ENCODE measurements around the gene LRRC51.
A peak's percentile ranks its signal among the peaks of the same experiment; 100 is the strongest.

LRRC51 gene

DNA sequence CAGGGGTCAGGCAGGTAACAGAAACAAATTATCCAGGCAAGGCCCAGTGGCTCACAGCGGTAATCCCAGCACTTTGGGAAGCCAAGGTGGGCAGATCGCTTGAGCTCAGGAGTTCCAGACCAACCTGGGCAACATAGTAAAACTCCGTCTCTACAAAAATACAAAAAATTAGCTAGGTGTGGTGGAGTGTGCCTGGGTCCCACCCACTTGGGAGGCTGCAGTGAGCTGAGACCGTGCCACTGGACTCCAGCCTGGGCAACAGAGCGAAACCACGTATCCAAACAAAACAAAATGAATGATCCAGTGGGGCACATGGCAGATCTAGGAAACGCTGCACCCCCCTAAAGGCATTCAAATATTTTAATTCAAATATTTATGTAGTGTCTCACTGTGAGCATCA, 10.2 kb upstream of the LRRC51 start:
- no peak for DNase-seq

DNA sequence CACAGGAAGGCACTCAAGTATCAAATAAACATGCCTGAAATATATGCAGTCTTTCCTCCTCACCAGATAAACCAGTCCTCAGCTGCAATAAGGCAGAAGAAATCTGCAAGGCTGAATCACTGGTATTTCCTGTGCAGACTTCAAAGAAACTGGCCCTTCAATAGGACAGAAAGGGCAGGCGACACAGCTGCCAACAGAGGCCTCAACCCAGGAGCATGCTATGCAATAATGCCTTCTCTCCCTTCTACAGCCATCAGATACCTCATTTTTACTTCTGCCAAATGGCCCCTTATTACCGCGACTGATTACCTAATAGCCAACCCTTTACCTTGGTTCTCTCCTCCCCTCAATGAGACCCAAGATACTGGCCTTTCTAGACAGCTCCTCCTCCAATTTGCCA, 8.3 kb upstream of the LRRC51 start:
- DNase-seq = peak; percentile 11

DNA sequence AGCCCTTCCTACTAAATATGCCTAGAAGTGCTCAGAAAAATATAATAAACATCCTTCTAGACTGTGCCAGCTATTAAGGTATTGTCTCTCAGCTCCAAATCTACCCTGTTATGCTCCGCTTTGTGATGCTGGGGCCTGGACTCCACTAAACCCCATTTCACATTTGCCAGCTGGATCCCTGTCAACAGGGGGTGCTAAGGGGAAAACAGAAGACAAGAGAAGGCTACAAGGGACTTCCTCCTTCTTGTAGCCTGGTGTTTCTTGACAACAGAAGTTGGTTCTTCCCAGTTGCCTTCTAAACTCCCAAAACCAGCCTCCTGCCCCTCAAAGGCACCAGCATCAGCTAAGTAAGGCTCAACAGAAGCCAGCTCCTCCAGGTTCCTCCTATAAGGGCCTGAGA, 5.5 kb upstream of the LRRC51 start:
- DNase-seq = no peak

DNA sequence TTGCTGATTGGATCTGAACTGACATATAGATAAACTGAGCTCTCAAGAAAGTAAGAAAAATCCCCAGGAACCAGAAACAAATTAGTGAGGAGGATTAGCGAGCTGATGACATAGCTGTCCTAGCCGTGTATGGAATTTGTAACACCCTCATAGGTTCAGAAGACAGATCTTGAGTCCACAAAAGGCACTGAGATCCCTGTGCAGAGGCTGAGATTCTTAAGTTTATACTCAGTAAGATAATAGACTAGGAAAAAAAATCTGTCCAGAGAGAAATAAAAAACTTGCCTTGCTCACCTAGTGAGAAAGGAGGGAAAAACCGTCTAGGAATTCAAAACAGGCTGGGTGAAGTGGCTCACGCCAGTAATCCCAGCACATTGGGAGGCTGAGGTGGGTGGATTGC, 4.9 kb upstream of the LRRC51 start:
- DNase-seq = no peak

DNA sequence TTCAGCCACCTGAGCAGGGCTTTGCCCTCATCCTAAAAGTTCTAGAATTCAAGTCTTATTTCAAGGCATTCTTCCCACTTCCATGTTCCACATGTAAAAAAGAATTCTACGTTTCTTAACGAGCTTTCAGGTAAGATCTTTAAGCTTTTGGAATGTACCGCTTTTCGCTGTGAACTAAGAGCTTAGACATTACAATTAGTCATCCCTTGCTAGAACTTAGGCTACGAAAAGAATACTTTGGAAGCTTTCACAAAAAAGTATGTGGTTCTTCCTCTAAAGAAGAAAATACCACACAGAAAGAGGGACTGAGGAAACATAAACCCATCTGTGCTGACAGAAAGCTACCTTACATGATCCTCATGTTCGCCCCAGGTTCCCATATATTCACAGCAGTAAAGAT, 2.2 kb upstream of the LRRC51 start:
- no peak for DNase-seq

DNA sequence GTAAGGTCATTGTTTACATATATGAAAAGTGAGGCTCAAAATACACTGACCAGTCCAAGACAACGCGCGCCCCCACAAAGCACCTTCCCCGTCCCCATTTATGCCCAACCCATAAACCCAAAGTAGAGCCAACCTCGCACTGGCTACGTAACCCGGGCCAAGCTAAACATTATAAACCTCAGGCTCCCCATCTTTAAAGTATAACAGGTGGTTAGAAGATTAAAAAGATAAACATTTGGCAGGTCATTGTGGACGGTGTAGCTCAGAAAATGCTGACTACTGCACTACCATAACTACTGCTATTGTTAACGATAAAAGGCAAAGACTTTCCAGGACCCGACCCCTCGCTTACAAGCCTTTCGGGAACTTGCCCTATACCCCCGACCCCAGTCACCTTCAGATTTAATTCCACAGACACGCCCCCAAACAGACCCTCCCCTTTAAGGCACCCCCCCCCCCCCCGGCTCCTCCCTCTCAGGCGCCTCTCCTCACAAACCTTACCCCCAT, 778 bp upstream of the LRRC51 start:
- DNase-seq = no peak

DNA sequence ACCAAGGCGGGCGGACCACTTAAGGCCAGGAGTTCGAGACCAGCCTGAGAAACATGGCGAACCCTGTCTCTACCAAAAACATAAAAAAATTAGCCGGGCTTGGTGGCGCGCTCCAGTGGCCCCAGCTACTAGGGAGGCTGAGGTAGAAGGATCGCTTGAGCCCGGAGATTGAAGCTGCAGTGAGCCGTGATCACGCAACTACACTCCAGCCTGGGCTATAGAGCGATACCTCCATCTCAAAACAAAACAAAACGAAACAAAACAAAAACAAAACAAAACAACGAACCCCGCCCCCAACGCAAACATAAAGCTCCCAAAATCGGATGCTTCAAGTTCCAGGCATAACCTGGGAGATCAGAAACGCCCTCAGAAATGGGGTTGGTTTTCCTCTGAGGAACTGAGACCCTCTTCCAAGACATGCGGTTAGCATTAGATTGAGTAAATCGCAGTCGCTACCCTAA, 564 bp downstream of the LRRC51 start:
- no peak for DNase-seq

DNA sequence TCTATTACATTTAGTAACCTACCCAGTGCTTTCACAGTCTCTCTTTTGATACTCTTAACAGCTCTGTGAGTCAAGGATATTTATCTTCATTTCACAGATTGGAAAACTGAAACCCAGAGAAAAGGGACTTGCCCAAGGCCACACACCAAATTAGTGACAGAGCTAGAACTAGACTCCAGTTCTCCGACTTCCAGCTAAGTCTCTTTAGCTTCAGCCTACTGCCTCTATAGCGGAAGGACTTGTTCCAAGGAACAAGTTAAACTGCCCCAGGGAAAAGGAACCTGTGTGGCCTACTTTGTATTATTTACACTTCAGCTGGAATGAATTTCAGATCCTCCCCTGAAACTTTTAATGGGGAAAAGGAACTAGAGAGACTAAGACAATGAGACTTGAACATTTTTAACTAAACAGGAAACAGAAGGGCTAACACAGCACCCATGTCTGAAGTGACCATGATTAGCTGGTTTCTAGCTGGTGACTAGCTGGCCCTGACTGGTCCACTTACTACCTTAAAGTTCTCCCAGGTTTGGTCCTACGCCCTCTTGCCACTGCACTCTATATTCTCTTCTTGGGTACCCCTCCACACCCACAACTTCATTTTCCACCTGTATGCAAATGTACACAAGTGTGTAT, 1.3 kb downstream of the LRRC51 start:
- DNase-seq = no peak

DNA sequence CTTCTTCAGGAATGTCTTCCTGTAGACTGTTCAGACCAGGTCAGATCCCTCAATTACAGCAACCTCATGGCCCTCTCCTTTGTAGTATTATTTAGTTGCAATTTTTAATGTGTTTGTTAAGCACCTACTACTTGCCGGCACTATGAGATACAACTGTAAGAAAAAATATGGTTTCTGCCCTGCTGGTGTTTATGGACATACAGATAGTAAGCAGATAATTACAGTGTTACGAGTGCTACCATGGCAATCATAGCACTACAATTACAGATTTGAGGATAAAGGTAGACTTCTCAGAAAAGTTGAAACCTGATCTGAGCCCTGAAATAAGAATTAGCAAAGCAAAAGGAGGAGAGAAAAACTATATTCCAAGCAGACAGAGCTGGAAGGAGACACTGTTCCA, 2.8 kb downstream of the LRRC51 start:
- DNase-seq = no peak

DNA sequence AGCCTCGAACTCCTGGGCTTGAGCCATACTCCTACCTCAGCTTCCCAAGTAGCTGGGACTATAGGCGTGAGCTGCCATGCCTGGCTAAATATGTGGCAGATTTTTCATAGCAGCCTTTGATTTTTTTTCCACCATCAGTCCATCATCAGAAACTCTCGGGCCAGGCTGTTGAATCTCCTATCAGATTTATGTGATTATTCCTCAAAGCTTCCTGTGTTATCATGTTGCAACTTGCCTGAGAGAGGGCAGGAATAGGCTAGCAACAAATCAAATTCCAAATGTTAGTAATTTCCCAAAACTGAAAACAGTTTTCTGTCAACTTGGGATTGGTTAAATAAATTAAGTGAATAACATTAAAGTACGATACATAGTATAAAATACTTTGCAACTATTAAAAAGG, 3.4 kb downstream of the LRRC51 start:
- no peak for DNase-seq

DNA sequence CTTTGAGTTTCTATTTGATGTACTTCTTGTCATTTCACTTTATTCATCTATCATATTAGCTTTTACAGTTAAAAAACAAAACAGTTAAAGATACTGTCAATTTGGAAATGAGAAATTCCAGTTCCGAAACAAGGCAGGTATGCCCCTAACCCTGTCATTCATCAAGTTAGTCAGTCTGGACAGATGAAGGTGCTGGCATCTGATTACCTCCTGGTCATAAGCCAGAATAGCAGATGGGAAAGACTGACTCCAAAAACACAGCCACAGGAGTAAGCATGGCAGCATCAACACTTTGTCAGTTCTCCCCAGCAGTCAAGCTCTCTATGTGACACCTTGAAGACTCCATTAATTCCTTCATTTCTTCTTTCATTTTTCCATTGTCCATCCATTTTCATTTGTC, 4.3 kb downstream of the LRRC51 start:
- no peak for DNase-seq

DNA sequence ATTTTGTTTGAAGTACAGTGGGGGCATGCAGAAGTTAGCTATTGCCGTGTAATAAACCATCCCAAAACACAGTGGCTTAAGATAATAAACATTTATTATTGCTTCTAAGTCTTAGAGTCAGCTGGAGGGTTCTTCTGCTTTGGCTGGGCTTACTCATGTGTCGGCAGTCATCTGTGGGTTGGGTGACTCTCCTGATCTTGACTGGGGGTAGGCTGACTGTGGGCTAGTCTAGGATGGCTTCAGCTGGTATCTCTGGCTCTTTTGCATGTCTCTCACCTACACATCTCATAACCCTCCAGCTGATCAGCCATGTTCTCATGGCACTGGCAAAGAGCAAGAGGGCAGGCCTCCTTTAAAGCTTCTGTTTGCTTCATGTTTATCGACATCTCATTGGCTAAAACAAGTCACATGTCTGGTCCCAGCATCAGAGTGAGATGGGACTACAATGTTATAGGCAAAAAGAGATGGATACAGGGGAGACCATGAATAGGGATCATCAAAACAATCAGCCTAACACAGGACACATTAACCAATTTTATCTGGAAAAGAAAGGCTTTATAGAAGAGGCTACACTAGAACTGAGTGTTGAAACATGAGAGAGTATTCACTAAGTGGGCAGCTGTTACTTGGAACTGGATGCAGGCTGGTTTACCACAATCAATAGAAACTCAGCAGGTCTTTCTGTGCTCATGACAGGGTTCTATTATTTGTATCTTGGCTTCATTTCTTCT, 5.1 kb downstream of the LRRC51 start:
- no peak for DNase-seq

DNA sequence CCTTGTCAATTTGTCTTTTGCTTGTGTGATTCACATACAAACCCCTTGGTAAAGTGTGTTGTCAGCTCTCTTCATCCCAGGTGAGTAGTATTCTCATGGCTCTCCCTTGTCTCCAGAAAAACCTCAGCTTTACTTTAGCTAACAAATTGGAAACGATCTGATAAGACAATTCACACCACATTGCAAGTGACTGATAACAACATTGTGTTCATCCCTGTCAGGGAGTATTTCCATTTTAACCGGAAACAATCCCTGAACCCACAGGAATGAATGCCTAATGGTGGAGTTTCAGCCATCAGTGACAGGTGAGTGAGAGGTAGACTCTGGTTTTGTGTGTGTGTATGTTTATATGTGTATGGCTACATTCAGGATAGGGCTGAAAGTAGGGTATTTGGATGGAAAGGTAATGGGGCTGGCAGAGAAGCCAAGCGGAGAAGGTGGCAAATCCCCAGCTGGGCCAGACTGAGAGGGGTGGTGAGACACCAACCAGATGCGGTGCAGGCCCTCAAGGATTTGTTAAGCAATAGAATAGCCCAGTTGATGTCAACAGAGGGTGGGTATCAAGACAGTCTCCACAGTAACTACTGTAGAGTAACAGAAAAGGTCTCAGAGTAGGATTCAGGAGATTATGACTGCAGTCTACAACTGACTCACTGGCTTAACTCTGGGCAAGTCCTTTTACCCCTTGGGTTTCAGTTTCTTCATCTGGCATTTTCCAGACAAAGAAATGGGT, 7.6 kb downstream of the LRRC51 start:
- DNase-seq = no peak

DNA sequence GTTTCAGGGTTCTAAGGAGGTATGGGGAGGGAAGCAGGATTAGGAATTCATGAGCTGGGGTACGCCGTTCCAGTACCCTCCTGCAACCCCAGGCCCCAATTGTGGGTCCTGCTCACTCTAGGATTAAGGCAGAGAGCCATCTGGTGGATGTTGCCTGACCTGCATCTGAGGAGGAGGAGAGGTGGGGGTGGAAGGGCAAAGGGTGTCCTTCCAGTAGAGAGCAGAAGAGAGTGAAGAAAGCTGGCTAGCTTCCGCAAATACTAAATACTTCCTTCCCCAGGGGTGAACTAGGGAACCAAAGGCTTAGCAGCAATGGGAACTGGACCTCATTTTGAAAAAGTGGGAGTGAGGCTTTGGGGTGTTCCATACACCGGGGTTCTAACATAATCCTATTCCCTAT, 10.6 kb downstream of the LRRC51 start:
- DNase-seq = no peak

DNA sequence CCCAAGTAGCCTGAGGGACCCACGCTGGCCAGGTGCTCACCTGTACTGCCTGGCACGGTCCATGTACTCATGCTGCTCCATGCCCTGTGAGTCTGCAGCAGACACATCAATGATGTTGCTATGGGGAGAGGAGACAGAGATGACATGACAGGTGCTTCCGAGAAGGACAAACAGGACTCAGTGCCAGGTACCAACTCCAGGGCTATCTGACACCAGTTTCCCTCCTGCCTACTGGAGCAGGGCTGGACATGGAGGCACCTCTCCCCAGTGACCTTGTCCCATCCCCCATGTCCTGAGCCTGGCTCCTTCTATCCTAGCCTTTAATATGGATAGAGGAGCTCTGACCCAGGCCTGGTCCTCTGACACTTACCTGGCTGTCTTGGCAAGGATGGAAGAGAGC, 18.1 kb downstream of the LRRC51 start:
- DNase-seq = no peak

DNA sequence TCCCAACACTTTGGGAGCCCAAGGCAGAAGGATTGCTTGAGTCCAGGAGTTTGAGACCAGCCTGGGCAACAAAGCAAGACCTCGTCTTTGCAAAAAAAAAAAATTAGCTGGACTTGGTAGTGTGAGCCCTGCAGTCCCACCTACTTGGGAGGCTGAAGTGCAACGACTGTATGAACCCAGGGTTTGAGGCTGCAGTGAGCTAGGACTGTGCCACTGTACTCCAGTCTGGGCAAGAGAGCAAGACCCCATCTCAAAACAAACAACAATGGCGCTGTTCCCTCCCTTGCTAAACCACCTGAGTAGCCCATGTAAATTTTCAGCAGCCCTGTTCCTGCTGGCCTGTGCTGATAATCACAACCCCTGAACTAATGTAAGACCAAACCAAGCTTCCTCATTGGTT, 19.4 kb downstream of the LRRC51 start:
- DNase-seq = no peak

DNA sequence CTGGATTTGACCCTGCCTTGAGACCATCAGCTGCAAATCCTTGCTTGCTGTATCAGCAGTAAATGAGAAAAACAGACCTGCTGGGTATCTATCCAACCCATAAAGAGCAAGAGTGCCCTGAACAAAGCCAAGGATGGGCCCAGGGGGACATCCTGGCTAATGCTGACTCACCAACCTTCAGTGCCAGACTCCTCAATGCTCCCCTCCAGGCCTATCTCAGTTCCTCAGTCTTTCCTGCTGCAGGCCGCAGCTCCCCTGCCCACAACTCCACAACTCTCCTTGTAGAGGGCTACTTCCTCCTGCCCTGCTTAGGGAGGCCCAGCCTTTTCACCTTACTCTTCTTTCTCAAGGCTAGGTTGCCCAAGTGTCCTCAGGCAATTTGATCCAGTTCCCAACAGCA, 19.8 kb downstream of the LRRC51 start:
- DNase-seq = no peak

DNA sequence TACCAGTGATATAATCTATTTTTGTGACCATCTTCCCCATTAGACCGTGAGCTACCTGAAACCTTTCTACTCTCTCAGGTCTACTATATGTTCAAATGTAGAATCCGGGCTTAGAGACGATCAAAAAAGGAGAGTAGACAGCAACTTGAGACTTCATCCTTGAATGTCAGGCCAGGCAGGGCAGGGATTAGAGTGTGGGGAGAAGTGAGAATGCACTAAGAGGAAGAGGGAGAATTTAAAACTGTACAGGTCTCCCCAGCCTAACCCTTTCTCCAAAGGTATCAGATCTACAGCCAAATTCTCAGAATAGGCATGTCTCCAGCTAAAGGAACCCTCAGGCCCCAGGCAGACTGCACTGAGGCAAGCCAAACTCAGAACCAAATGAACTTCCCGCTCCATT, 21.5 kb downstream of the LRRC51 start:
- DNase-seq = no peak

DNA sequence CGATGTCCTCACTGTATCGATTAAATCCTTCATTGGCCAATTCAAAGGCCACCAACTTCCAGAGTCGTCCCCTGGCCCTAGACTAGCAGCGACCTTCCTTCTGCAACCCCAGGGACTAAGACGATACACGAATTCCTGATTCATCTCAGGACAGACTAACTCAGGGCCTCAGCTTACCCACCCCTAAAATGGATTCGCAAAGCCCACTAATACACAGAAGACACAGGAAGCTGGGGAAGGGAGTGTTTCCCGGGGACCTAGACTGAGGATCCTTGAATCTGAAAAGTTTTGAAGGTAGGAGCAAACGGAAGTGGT, 21.9 kb downstream of the LRRC51 start:
- no peak for DNase-seq

DNA sequence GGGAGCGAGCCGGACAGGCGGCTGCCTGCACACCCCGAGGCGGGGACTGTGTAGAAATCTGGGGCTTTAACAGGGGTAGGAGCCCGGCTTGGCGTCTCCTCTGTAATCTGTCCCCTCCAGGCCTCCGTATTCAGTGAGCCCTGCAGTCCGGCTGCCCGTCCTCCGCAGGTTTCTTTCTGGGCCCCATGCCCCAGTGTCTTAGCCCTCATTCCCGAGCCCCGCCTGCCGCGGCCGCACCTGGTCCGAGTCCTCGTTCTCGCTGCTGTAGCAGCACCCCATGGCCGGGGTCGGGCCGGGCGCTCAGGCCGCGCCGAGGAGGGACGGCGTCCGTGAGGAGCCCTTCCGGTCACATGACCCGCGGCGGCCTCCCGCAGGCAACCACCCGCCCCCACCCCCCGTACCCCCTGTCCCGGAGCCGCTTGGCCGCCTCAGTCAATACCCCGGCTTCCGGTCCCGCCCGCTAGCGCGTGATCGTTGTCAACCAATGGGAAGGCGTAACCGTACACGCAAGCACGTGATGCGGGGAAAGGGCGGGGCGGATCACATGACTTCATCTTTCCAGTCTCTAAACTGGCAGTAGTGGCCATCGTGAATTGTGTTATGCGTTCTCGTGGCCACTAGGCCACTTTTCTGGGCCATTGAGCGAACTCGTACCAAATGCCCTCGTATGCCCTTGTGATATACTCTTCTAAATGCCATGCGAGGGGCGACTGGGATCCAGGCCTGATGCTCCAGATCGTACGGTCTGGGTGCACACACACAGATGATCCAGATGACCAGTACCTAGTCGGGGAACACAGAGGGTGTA, 22.5 kb downstream of the LRRC51 start, which contains the start of gene LAMTOR1:
TSS of gene LAMTOR1 (minus strand) at position 352 of the 808 bp plus-strand sequence. CDS start at position 279, 73 bp downstream.
- peak; percentile 97 for DNase-seq

DNA sequence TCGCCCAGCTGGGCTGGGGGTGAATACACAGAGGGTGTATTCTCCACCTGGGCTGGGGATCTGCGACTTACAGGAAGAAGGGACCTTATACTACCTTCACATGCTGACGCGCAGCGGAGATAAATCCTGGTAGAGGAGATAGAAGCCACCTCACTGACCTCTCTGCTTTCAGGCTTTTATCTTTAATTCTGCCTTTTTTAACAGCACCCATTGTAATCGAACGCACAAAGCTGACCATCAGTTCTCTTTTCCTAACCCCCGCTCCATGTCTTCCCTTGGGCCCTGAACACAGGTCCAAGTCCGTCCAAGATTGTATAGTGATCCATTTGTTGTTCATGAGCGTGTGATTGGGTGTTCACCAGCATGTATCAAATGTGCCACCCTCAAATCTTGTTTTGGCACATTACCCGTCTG, 23.1 kb downstream of the LRRC51 start:
- no peak for DNase-seq

DNA sequence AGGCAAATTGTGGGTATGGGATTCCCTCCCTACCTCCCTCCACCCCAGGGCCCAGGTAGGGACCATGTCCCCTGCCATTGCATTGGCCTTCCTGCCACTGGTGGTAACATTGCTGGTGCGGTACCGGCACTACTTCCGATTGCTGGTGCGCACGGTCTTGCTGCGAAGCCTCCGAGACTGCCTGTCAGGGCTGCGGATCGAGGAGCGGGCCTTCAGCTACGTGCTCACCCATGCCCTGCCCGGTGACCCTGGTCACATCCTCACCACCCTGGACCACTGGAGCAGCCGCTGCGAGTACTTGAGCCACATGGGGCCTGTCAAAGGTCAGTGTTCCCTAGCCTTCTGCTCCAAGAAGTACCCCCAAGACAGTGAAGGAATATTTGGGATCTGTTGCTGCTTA, 25.2 kb downstream of the LRRC51 start, which contains the start of gene TOMT:
TSS of gene TOMT (plus strand) at position 37 of the 400 bp plus-strand sequence. CDS start at position 65, 28 bp downstream.
- no peak for DNase-seq

All from T1000 (cell line).